ENCODE measurements around the gene PCED1B. TPM values are rescaled to one million over a fixed set of nuclear protein-coding genes. Genes with fewer than 3 reads are reported as not detected.
"Not testable (repeated sequence)": the region's sequence is repeated elsewhere in the genome, so short reads cannot be mapped to it uniquely, and the experiment has no call there.

The PCED1B gene
- total RNA-seq, 1 donor from 2014 or later, result 1.0 TPM

GRCh38 chr12:47112679-47113078 is 33.3 kb downstream of the PCED1B start:
- Histone ChIP-seq H3K9ac (ENCODE audit: low read depth in 1 of 3, low read length in 3 of 3) (no peak overlapping the region), H3K9me3 (ENCODE audit: control insufficient read depth in 3 of 3, low read length in 3 of 3) (no peaks in the 10 kb centered on the region), H3K27ac (ENCODE audit: low read depth, low read length) (no peak overlapping the region), H3K4me3 (ENCODE audit: low read length in 3 of 3) (no peak overlapping the region), H3K27me3 (ENCODE audit: control insufficient read depth in 3 of 3, insufficient read depth in 3 of 3, low read length in 3 of 3) (no peaks in the 10 kb centered on the region), H3K36me3 (ENCODE audit: control insufficient read depth in 3 of 3, insufficient read depth in 3 of 3, low read length in 3 of 3) (no peaks in the 10 kb centered on the region), H3K4me1 (ENCODE audit: control insufficient read depth in 3 of 3, insufficient read depth in 3 of 3, low read length in 3 of 3) (no peaks in the 10 kb centered on the region)

- Histone ChIP-seq H3K36me3 (ENCODE audit: control insufficient read depth in 3 of 3, insufficient read depth in 3 of 3, low read length in 3 of 3) (no peaks in the 10 kb centered on the region), H3K27ac (ENCODE audit: low read depth, low read length) (no peak overlapping the region), H3K9me3 (ENCODE audit: control insufficient read depth in 3 of 3, low read length in 3 of 3) (no peaks in the 10 kb centered on the region), H3K9ac (ENCODE audit: low read depth in 1 of 3, low read length in 3 of 3) (no peak overlapping the region), H3K4me1 (ENCODE audit: control insufficient read depth in 3 of 3, insufficient read depth in 3 of 3, low read length in 3 of 3) (no peaks in the 10 kb centered on the region), H3K4me3 (ENCODE audit: low read length in 3 of 3) (no peak overlapping the region), H3K27me3 (ENCODE audit: control insufficient read depth in 3 of 3, insufficient read depth in 3 of 3, low read length in 3 of 3) (no peaks in the 10 kb centered on the region)
These were observed 35.1 kb downstream of the PCED1B start for GRCh38 chr12:47114481-47114892.

GRCh38 chr12:47117305-47117704 is 37.9 kb downstream of the PCED1B start:
- H3K36me3 ChIP-seq (ENCODE audit: control insufficient read depth in 3 of 3, insufficient read depth in 3 of 3, low read length in 3 of 3); H3K4me3 ChIP-seq (ENCODE audit: low read length in 3 of 3); H3K9ac ChIP-seq (ENCODE audit: low read depth in 1 of 3, low read length in 3 of 3); H3K27me3 ChIP-seq (ENCODE audit: control insufficient read depth in 3 of 3, insufficient read depth in 3 of 3, low read length in 3 of 3); H3K27ac ChIP-seq (ENCODE audit: low read depth, low read length); H3K4me1 ChIP-seq (ENCODE audit: control insufficient read depth in 3 of 3, insufficient read depth in 3 of 3, low read length in 3 of 3); H3K9me3 ChIP-seq (ENCODE audit: control insufficient read depth in 3 of 3, low read length in 3 of 3): not testable (repeated sequence)

GRCh38 chr12:47120736-47121135 is 41.3 kb downstream of the PCED1B start:
- H3K27ac ChIP-seq (ENCODE audit: low read depth, low read length), result no peak overlapping the region
- no peak overlapping the region for H3K4me3 ChIP-seq (ENCODE audit: low read length in 3 of 3)
- no peaks in the 10 kb centered on the region for H3K27me3 ChIP-seq (ENCODE audit: control insufficient read depth in 3 of 3, insufficient read depth in 3 of 3, low read length in 3 of 3)
- H3K4me1 ChIP-seq (ENCODE audit: control insufficient read depth in 3 of 3, insufficient read depth in 3 of 3, low read length in 3 of 3), result no peaks in the 10 kb centered on the region
- H3K9me3 ChIP-seq (ENCODE audit: control insufficient read depth in 3 of 3, low read length in 3 of 3), result no peaks in the 10 kb centered on the region
- no peaks in the 10 kb centered on the region for H3K36me3 ChIP-seq (ENCODE audit: control insufficient read depth in 3 of 3, insufficient read depth in 3 of 3, low read length in 3 of 3)
- no peak overlapping the region for H3K9ac ChIP-seq (ENCODE audit: low read depth in 1 of 3, low read length in 3 of 3)

- no peak overlapping the region for H3K27ac ChIP-seq (ENCODE audit: low read depth, low read length)
- H3K9ac ChIP-seq (ENCODE audit: low read depth in 1 of 3, low read length in 3 of 3), result no peak overlapping the region
- H3K36me3 ChIP-seq (ENCODE audit: control insufficient read depth in 3 of 3, insufficient read depth in 3 of 3, low read length in 3 of 3), result no peaks in the 10 kb centered on the region
- H3K27me3 ChIP-seq (ENCODE audit: control insufficient read depth in 3 of 3, insufficient read depth in 3 of 3, low read length in 3 of 3), result no peaks in the 10 kb centered on the region
- no peak overlapping the region for H3K4me3 ChIP-seq (ENCODE audit: low read length in 3 of 3)
- H3K9me3 ChIP-seq (ENCODE audit: control insufficient read depth in 3 of 3, low read length in 3 of 3), result no peaks in the 10 kb centered on the region
- H3K4me1 ChIP-seq (ENCODE audit: control insufficient read depth in 3 of 3, insufficient read depth in 3 of 3, low read length in 3 of 3), result no peaks in the 10 kb centered on the region
These were observed 41.7 kb downstream of the PCED1B start for GRCh38 chr12:47121146-47121545.

- no peaks in the 10 kb centered on the region for H3K4me1 ChIP-seq (ENCODE audit: control insufficient read depth in 3 of 3, insufficient read depth in 3 of 3, low read length in 3 of 3)
- no peak overlapping the region for H3K27ac ChIP-seq (ENCODE audit: low read depth, low read length)
- no peaks in the 10 kb centered on the region for H3K9me3 ChIP-seq (ENCODE audit: control insufficient read depth in 3 of 3, low read length in 3 of 3)
- H3K36me3 ChIP-seq (ENCODE audit: control insufficient read depth in 3 of 3, insufficient read depth in 3 of 3, low read length in 3 of 3), result no peaks in the 10 kb centered on the region
- H3K27me3 ChIP-seq (ENCODE audit: control insufficient read depth in 3 of 3, insufficient read depth in 3 of 3, low read length in 3 of 3), result no peaks in the 10 kb centered on the region
- no peak overlapping the region for H3K4me3 ChIP-seq (ENCODE audit: low read length in 3 of 3)
- no peak overlapping the region for H3K9ac ChIP-seq (ENCODE audit: low read depth in 1 of 3, low read length in 3 of 3)
These were observed 43.2 kb downstream of the PCED1B start for GRCh38 chr12:47122602-47123001.

- H3K9me3 ChIP-seq (ENCODE audit: control insufficient read depth in 3 of 3, low read length in 3 of 3), result no peaks in the 10 kb centered on the region
- no peak overlapping the region for H3K27ac ChIP-seq (ENCODE audit: low read depth, low read length)
- H3K36me3 ChIP-seq (ENCODE audit: control insufficient read depth in 3 of 3, insufficient read depth in 3 of 3, low read length in 3 of 3), result no peaks in the 10 kb centered on the region
- no peak overlapping the region for H3K4me3 ChIP-seq (ENCODE audit: low read length in 3 of 3)
- H3K4me1 ChIP-seq (ENCODE audit: control insufficient read depth in 3 of 3, insufficient read depth in 3 of 3, low read length in 3 of 3), result no peaks in the 10 kb centered on the region
- H3K27me3 ChIP-seq (ENCODE audit: control insufficient read depth in 3 of 3, insufficient read depth in 3 of 3, low read length in 3 of 3), result no peaks in the 10 kb centered on the region
- no peak overlapping the region for H3K9ac ChIP-seq (ENCODE audit: low read depth in 1 of 3, low read length in 3 of 3)
These were observed 44.3 kb downstream of the PCED1B start for GRCh38 chr12:47123730-47124129.

GRCh38 chr12:47124451-47124850 is 45.0 kb downstream of the PCED1B start:
- Histone ChIP-seq H3K36me3 (ENCODE audit: control insufficient read depth in 3 of 3, insufficient read depth in 3 of 3, low read length in 3 of 3) (no peaks in the 10 kb centered on the region), H3K9me3 (ENCODE audit: control insufficient read depth in 3 of 3, low read length in 3 of 3) (no peaks in the 10 kb centered on the region), H3K4me1 (ENCODE audit: control insufficient read depth in 3 of 3, insufficient read depth in 3 of 3, low read length in 3 of 3) (no peaks in the 10 kb centered on the region), H3K4me3 (ENCODE audit: low read length in 3 of 3) (no peak overlapping the region), H3K27ac (ENCODE audit: low read depth, low read length) (no peak overlapping the region), H3K27me3 (ENCODE audit: control insufficient read depth in 3 of 3, insufficient read depth in 3 of 3, low read length in 3 of 3) (no peaks in the 10 kb centered on the region), H3K9ac (ENCODE audit: low read depth in 1 of 3, low read length in 3 of 3) (no peak overlapping the region)

GRCh38 chr12:47126246-47126645 is 46.8 kb downstream of the PCED1B start:
- Histone ChIP-seq H3K9ac (ENCODE audit: low read depth in 1 of 3, low read length in 3 of 3) (no peak overlapping the region), H3K4me3 (ENCODE audit: low read length in 3 of 3) (no peak overlapping the region), H3K27me3 (ENCODE audit: control insufficient read depth in 3 of 3, insufficient read depth in 3 of 3, low read length in 3 of 3) (no peaks in the 10 kb centered on the region), H3K36me3 (ENCODE audit: control insufficient read depth in 3 of 3, insufficient read depth in 3 of 3, low read length in 3 of 3) (no peaks in the 10 kb centered on the region), H3K27ac (ENCODE audit: low read depth, low read length) (no peak overlapping the region), H3K9me3 (ENCODE audit: control insufficient read depth in 3 of 3, low read length in 3 of 3) (no peaks in the 10 kb centered on the region), H3K4me1 (ENCODE audit: control insufficient read depth in 3 of 3, insufficient read depth in 3 of 3, low read length in 3 of 3) (no peaks in the 10 kb centered on the region)

- H3K27me3 ChIP-seq (ENCODE audit: control insufficient read depth in 3 of 3, insufficient read depth in 3 of 3, low read length in 3 of 3), result no peaks in the 10 kb centered on the region
- H3K4me1 ChIP-seq (ENCODE audit: control insufficient read depth in 3 of 3, insufficient read depth in 3 of 3, low read length in 3 of 3), result no peaks in the 10 kb centered on the region
- H3K36me3 ChIP-seq (ENCODE audit: control insufficient read depth in 3 of 3, insufficient read depth in 3 of 3, low read length in 3 of 3), result no peaks in the 10 kb centered on the region
- H3K4me3 ChIP-seq (ENCODE audit: low read length in 3 of 3), result no peak overlapping the region
- no peak overlapping the region for H3K9ac ChIP-seq (ENCODE audit: low read depth in 1 of 3, low read length in 3 of 3)
- H3K9me3 ChIP-seq (ENCODE audit: control insufficient read depth in 3 of 3, low read length in 3 of 3), result no peaks in the 10 kb centered on the region
- H3K27ac ChIP-seq (ENCODE audit: low read depth, low read length), result no peak overlapping the region
These were observed 51.6 kb downstream of the PCED1B start for GRCh38 chr12:47131011-47131410.

- Histone ChIP-seq H3K9ac (ENCODE audit: low read depth in 1 of 3, low read length in 3 of 3) (no peak overlapping the region), H3K4me1 (ENCODE audit: control insufficient read depth in 3 of 3, insufficient read depth in 3 of 3, low read length in 3 of 3) (no peaks in the 10 kb centered on the region), H3K27ac (ENCODE audit: low read depth, low read length) (no peak overlapping the region), H3K4me3 (ENCODE audit: low read length in 3 of 3) (no peak overlapping the region), H3K9me3 (ENCODE audit: control insufficient read depth in 3 of 3, low read length in 3 of 3) (no peaks in the 10 kb centered on the region), H3K36me3 (ENCODE audit: control insufficient read depth in 3 of 3, insufficient read depth in 3 of 3, low read length in 3 of 3) (no peaks in the 10 kb centered on the region), H3K27me3 (ENCODE audit: control insufficient read depth in 3 of 3, insufficient read depth in 3 of 3, low read length in 3 of 3) (no peaks in the 10 kb centered on the region)
These were observed 54.6 kb downstream of the PCED1B start for GRCh38 chr12:47134005-47134404.

Data from skeletal muscle tissue (tissue), 4 donors.